HCT116 (cell line): Measurements from ENCODE around the gene KLK5. TPM values are rescaled to one million over a fixed set of nuclear protein-coding genes. Genes with fewer than 3 reads are reported as not detected.

Source experiments
- ATAC-seq: fragments of 200-7000 bp; cut with Tn5 transposase; 2 replicates; pipeline ENCODE4 v1.9.1; 2020; ENCODE audit warnings: mild to moderate bottlenecking, moderate library complexity
- Bru-seq: library from RNA; stranded (reverse); fragments of 400-500 nt; gene quantifications from one replicate; lab custom pipeline; 2021; lab: Mats Ljungman, UMichigan
- BruChase-seq, 2 experiments: library from RNA; stranded (reverse); fragments of 400-500 nt; gene quantifications; one replicate each; lab custom pipeline; 2021; lab: Mats Ljungman, UMichigan
- BruUV-seq: library from RNA; stranded (reverse); fragments of 400-500 nt; replicated peaks from 2 replicates; lab custom pipeline; 2021; lab: Mats Ljungman, UMichigan
- CTCF ChIA-PET: fragments of 300-600 bp; sonication (Branson Sonifier 250); formaldehyde crosslinking; loops from one replicate; lab custom pipeline; 2021; ENCODE audit warnings: antibody characterized with exemption; lab: Charles Lee
- POLR2A ChIA-PET: fragments of 300-600, 350-600 bp; sonication (Branson Sonifier 250); formaldehyde crosslinking; loops from one replicate; lab custom pipeline; 2021; ENCODE audit warnings: antibody characterized with exemption; lab: Charles Lee
- RAD21 ChIA-PET, 2 experiments: fragments of 300-600 bp; sonication (Branson Sonifier 250); formaldehyde crosslinking; loops; one replicate each; lab custom pipeline; 2023; ENCODE audit warnings: low total read pairs in 2 of 2; ENCODE audit not compliant: uncharacterized antibody in 2 of 2, unreplicated experiment in 2 of 2, low non-redundant PET in 1 of 2; lab: Charles Lee
- DNase-seq: peaks from one replicate; pipeline ENCODE4 v3.0.0-alpha.2; 2010; ENCODE audit warnings: low read depth, low spot score
- H2AFZ ChIP-seq: fragments of 200-600 bp; shearing (Covaris generic), sonication (generic); 2 replicates; pipeline ENCODE4 v1.6.1; 2017; ENCODE audit warnings: low read depth, mixed run types, mixed read lengths, antibody characterized with exemption, low read length; ENCODE audit not compliant: poor library complexity, severe bottlenecking
- H3K27ac ChIP-seq: 2 replicates; pipeline ENCODE4 v1.5.1; 2012; ENCODE audit warnings: low read depth, low read length
- H3K27me3 ChIP-seq: fragments of 200-600 bp; sonication (generic); 2 replicates; pipeline ENCODE4 v1.6.1; 2016; ENCODE audit warnings: mixed run types, low read length, mixed read lengths; ENCODE audit not compliant: insufficient read depth
- H3K36me3 ChIP-seq, 2 experiments: fragments of 200-500 bp in 1 of 2; fragments of 200-600 bp in 1 of 2; sonication (Bioruptor generic) in 1 of 2; sonication (generic) in 1 of 2; 2 replicates each; pipeline versions ENCODE4 v1.5.1 to v1.6.1; 2014 to 2016; ENCODE audit warnings: low read length in 2 of 2, inconsistent platforms in 1 of 2, mixed read lengths in 1 of 2, mixed run types in 1 of 2; ENCODE audit not compliant: insufficient read depth in 2 of 2, control insufficient read depth in 1 of 2
- H3K4me1 ChIP-seq, 2 experiments: fragments of 200-600 bp in 1 of 2; sonication (generic) in 1 of 2; 2 replicates each; pipeline versions ENCODE4 v1.5.1 to v1.6.1; 2012 to 2017; ENCODE audit warnings: low read length in 2 of 2, inconsistent platforms in 1 of 2, mild to moderate bottlenecking in 1 of 2, mixed read lengths in 1 of 2, mixed run types in 1 of 2, moderate library complexity in 1 of 2; ENCODE audit not compliant: insufficient read depth in 2 of 2, control insufficient read depth in 1 of 2
- H3K4me2 ChIP-seq: fragments of 200-600 bp; sonication (generic); 2 replicates; pipeline ENCODE4 v1.6.1; 2017; ENCODE audit warnings: mixed run types, low read length, mixed read lengths
- H3K4me3 ChIP-seq, 2 experiments: fragments of 200-600 bp in 1 of 2; sonication (generic) in 1 of 2; replicated peaks in 1 of 2; 2 replicates each; pipeline ENCODE4 v1.5.1; 2011 to 2016; ENCODE audit warnings: low read length in 2 of 2, control low read depth in 1 of 2, low read depth in 1 of 2, mild to moderate bottlenecking in 1 of 2, mixed read lengths in 1 of 2, mixed run types in 1 of 2
- H3K79me2 ChIP-seq: fragments of 200-600 bp; sonication (generic); 2 replicates; pipeline ENCODE4 v1.6.1; 2017; ENCODE audit warnings: mild to moderate bottlenecking, mixed run types, low read length, moderate library complexity, mixed read lengths; ENCODE audit not compliant: insufficient read depth
- H3K9ac ChIP-seq: fragments of 200-600 bp; sonication (generic); 2 replicates; pipeline ENCODE4 v1.6.1; 2016; ENCODE audit warnings: low read length, mixed read lengths
- H3K9me2 ChIP-seq: fragments of 200-600 bp; sonication (generic), shearing (Covaris generic); 2 replicates; pipeline ENCODE4 v1.6.1; 2017; ENCODE audit warnings: mixed run types, mild to moderate bottlenecking, moderate library complexity; ENCODE audit not compliant: insufficient read depth
- H3K9me3 ChIP-seq, 2 experiments: fragments of 200-500 bp in 1 of 2; fragments of 200-600 bp in 1 of 2; sonication (Bioruptor generic) in 1 of 2; sonication (generic) in 1 of 2; 2 replicates each; pipeline ENCODE4 v1.6.1; 2014 to 2017; ENCODE audit warnings: low read length in 2 of 2, mixed read lengths in 2 of 2, inconsistent platforms in 1 of 2, low read depth in 1 of 2, mild to moderate bottlenecking in 1 of 2, mixed run types in 1 of 2, moderate library complexity in 1 of 2; ENCODE audit not compliant: control insufficient read depth in 1 of 2, insufficient read depth in 1 of 2
- H4K20me1 ChIP-seq: fragments of 200-600 bp; sonication (generic), shearing (Covaris generic); 2 replicates; pipeline ENCODE4 v1.6.1; 2017; ENCODE audit warnings: mixed run types, mild to moderate bottlenecking, moderate library complexity; ENCODE audit not compliant: insufficient read depth
- CBX3 ChIP-seq: IDR thresholded peaks from 2 replicates; pipeline ENCODE4 v1.6.1; 2012; ENCODE audit warnings: low read depth
- CEBPB ChIP-seq: IDR thresholded peaks from 2 replicates; pipeline ENCODE4 v1.6.1; 2012; ENCODE audit warnings: low read depth
- CTCF ChIP-seq, 3 experiments: fragments of 200-600 bp in 1 of 3; sonication (generic) in 1 of 3; IDR thresholded peaks in 2 of 3; conservative IDR thresholded peaks in 1 of 3; 2 replicates each; pipeline ENCODE4 v1.5.1; 2012 to 2017; ENCODE audit warnings: low read depth in 2 of 3, low read length in 2 of 3, antibody characterized with exemption in 1 of 3, borderline replicate concordance in 1 of 3, control low read depth in 1 of 3, mild to moderate bottlenecking in 1 of 3, mixed read lengths in 1 of 3, mixed run types in 1 of 3, moderate library complexity in 1 of 3; ENCODE audit not compliant: insufficient read depth in 1 of 3
- ELF1 ChIP-seq: IDR thresholded peaks from 2 replicates; pipeline ENCODE4 v1.6.1; 2012; ENCODE audit warnings: low read depth, borderline replicate concordance
- EZH2phosphoT487 ChIP-seq: fragments of 200-600 bp; IDR thresholded peaks from 2 replicates; pipeline ENCODE4 v1.6.1; 2018; ENCODE audit warnings: antibody characterized with exemption, borderline replicate concordance
- POLR2A ChIP-seq: IDR thresholded peaks from 2 replicates; pipeline ENCODE4 v1.7.0; 2011; ENCODE audit warnings: borderline replicate concordance; ENCODE audit not compliant: insufficient read depth, insufficient read length; ENCODE audit errors: extremely low read depth
- RAD21 ChIP-seq: IDR thresholded peaks from 2 replicates; pipeline ENCODE4 v1.6.1; 2012; ENCODE audit warnings: low read depth, mild to moderate bottlenecking
- SIN3A ChIP-seq: IDR thresholded peaks from 2 replicates; pipeline ENCODE4 v1.6.1; 2012; ENCODE audit warnings: low read depth
- TCF7L2 ChIP-seq: IDR thresholded peaks from 2 replicates; pipeline ENCODE4 v1.7.0; 2011; ENCODE audit warnings: borderline replicate concordance, inconsistent platforms; ENCODE audit not compliant: insufficient read depth, insufficient read length; ENCODE audit errors: extremely low read depth
- YY1 ChIP-seq: IDR thresholded peaks from 2 replicates; pipeline ENCODE4 v1.6.1; 2011; ENCODE audit warnings: low read length, low read depth, moderate library complexity, mild to moderate bottlenecking; ENCODE audit not compliant: insufficient replicate concordance; ENCODE audit errors: extremely low read depth
- ZFX ChIP-seq: fragments of 450-650 bp; IDR thresholded peaks from 2 replicates; pipeline ENCODE4 v1.6.1; 2017
- ZNF274 ChIP-seq: fragments of 200-500 bp; sonication (Bioruptor generic); IDR thresholded peaks from 2 replicates; pipeline ENCODE4 v1.6.1; 2014; ENCODE audit warnings: mild to moderate bottlenecking, low read depth, low read length, inconsistent platforms
- intact Hi-C: fragments of 100-400 bp; cut with micrococcal nuclease; formaldehyde crosslinking; loops from 2 replicates; pipeline ENCODE4 v1.10.0; 2022
- long read RNA-seq: library from polyadenylated mRNA; unstranded; transcript quantifications from one replicate; pipeline ENCODE4 v2.0.0, GENCODE V29; 2021; ENCODE audit not compliant: unreplicated experiment
- polyA plus RNA-seq: library from polyadenylated mRNA; unstranded; fragments of >200 nt; gene quantifications from 2 replicates; pipeline ENCODE4 v1.2.1, GENCODE V29; 2012; ENCODE audit warnings: missing spikeins
- total RNA-seq: library from RNA; stranded (reverse); gene quantifications from one replicate; pipeline ENCODE4 v1.2.1, GENCODE V29; 2021; ENCODE audit not compliant: unreplicated experiment

KLK5 gene
- 1.2 TPM for total RNA-seq
- 4.4 and 5.8 TPM in 2 replicates for polyA plus RNA-seq
- percentile 27 among the genes with signal in this experiment for Bru-seq, nascent RNA
- percentile 21 among the genes with signal in this experiment for BruChase-seq, experiment 1, labeled RNA remaining after a 6-hour chase
- BruChase-seq, experiment 2, labeled RNA remaining after a 2-hour chase = percentile 18 among the genes with signal in this experiment
- long read RNA-seq, partial matches to known transcripts = 0 of 1 reads
- long read RNA-seq, other reads (novel, unspliced or antisense) = 0 of 1 reads

GRCh38 chr19:50952910-50953309 is at the start of gene KLK5:
TSS of gene KLK5 (minus strand) at chr19:50953038. CDS start at chr19:50952657, 381 bp downstream.
- no peak for TF ChIP-seq YY1
- no peak for TF ChIP-seq TCF7L2
- no peak for TF ChIP-seq ZNF274
- no peak for TF ChIP-seq ELF1
- TF ChIP-seq CTCF (IDR thresholded peaks at IDR 0.05 in 2 of 3, conservative IDR thresholded peaks at IDR 0.05 in 1 of 3; ENCODE audit: borderline replicate concordance in 1 of 3, insufficient read depth in 1 of 3, low read depth in 2 of 3, low read length in 2 of 3) = no peak
- TF ChIP-seq EZH2phosphoT487 = no peak
- no peak for TF ChIP-seq ZFX
- TF ChIP-seq CEBPB = no peak
- no peak for TF ChIP-seq POLR2A
- no peak for TF ChIP-seq RAD21
- no peak for TF ChIP-seq SIN3A
- TF ChIP-seq CBX3 = no peak
- Histone ChIP-seq H3K4me1 (peaks cover 3 to 11% of the 10 kb centered on the region in 2 experiments; a peak in 1 of 4 replicates), H3K27me3 (no peaks in the 10 kb centered on the region), H2AFZ (no peak within 1 kb of the TSS), H3K36me3 (no peaks in the 10 kb centered on the region), H3K9me3 (no peaks in the 10 kb centered on the region), H3K27ac (no peak within 1 kb of the TSS), H3K4me3 (no peak within 1 kb of the TSS), H4K20me1 (no peaks in the 10 kb centered on the region), H3K79me2 (no peaks in the 10 kb centered on the region), H3K9ac (no peak within 1 kb of the TSS), H3K4me2 (no peak within 1 kb of the TSS), H3K9me2 (no peaks in the 10 kb centered on the region)
- ChIA-PET RAD21 (no interaction called here), CTCF (no interaction called here), POLR2A (no interaction called here)
- BruUV-seq = no TSS peak
- ATAC-seq (0 out of 2 replicates have a peak, but pooled peaks have one; percentile 50), DNase-seq (no peak)
- intact Hi-C loops = no loop called here
